Stomach (tissue), 4 donors: ENCODE results near the gene PINLYP.

Experiments
- POLR2AphosphoS5 ChIP-seq, 3 donors: sonication (generic); formaldehyde crosslinking; IDR thresholded peaks; one replicate each; pipeline ENCODE4 v1.6.1; 2016; ENCODE audit warnings: antibody characterized with exemption in 3 of 3
- TF ChIP-seq, protein P1 (sequence below), 7 experiments: fragments of 450-650 bp in 4 of 7; fragments of 200-600 bp in 3 of 7; sonication (generic) in 3 of 7; IDR thresholded peaks; one replicate each; pipeline ENCODE4 v1.5.1; 2016 to 2019; ENCODE audit warnings: antibody characterized with exemption in 7 of 7, control low read depth in 2 of 7, mild to moderate bottlenecking in 1 of 7

DNA sequence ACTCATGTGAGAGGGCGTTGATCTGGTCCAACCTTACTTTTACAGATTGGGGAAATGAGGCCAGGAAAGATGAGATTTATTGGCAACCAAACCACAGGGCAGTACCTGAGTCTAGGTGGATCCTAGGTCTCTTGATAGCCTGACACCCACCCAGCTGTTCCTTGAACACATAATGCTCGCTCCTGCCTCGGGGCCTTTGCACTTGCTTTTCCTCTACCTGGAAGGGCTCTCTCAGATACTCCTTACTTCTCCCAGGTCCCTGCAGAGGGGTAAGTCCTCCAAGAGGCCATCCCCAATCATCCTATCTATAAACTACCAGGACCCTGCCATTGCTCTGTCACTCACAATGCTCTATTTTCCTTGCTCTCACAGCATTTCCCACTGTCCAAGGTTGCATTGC is 35.2 kb upstream of the PINLYP start:
- TF ChIP-seq, protein P1, sequence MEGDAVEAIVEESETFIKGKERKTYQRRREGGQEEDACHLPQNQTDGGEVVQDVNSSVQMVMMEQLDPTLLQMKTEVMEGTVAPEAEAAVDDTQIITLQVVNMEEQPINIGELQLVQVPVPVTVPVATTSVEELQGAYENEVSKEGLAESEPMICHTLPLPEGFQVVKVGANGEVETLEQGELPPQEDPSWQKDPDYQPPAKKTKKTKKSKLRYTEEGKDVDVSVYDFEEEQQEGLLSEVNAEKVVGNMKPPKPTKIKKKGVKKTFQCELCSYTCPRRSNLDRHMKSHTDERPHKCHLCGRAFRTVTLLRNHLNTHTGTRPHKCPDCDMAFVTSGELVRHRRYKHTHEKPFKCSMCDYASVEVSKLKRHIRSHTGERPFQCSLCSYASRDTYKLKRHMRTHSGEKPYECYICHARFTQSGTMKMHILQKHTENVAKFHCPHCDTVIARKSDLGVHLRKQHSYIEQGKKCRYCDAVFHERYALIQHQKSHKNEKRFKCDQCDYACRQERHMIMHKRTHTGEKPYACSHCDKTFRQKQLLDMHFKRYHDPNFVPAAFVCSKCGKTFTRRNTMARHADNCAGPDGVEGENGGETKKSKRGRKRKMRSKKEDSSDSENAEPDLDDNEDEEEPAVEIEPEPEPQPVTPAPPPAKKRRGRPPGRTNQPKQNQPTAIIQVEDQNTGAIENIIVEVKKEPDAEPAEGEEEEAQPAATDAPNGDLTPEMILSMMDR (IDR thresholded peaks at IDR 0.05): no peak
- TF ChIP-seq POLR2AphosphoS5 (IDR thresholded peaks at IDR 0.05): no peak
